ENCODE measurements around the gene ALAD. TPM values are rescaled to one million over a fixed set of nuclear protein-coding genes. Genes with fewer than 3 reads are reported as not detected.
"Not testable (repeated sequence)": the region's sequence is repeated elsewhere in the genome, so short reads cannot be mapped to it uniquely, and the experiment has no call there.

Gene ALAD
- total and polyA plus RNA-seq, 2 of the 13 experiments (the other 11 are each of a cell fraction or from before 2014, with no cell fraction given), result 21.8 to 30.1 TPM

DNA sequence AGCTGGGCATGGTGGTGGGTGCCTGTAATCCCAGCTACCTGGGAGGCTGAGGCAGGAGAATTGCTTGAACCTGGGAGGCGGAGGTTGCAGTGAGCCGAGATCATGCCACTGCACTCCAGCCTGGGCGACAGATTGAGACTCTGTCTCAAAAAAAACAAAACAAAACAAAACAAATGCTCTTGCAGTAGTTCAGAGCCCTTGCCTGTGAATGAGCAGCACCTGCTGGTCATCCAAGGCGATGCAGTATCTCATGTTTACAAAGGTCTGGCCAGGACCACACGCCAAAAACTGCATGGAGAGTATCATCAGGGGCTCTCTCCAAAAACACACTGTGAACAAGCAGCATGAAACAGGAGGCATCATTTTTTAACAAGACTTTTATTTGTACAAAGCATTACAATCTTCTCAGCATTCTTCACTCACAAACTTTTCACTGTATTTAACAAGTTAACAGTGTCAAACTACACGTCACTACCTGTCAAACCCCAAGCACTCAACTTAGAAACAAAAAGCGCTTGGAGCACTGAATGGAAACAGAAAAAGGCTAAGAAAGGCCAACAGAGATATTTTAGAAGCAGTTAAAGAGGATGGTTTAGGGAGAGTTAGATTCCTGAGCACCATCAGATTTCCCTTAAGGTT, 5.9 kb upstream of the ALAD start (continued):
- not testable (repeated sequence) for TF ChIP-seq GABPA (IDR thresholded peaks at IDR 0.05; ENCODE audit: low read depth, low read length)
- 0 out of 2 replicates have a peak, but pooled peaks have one; percentile 14 for TF ChIP-seq GABPA (CRISPR knock-in tag; IDR thresholded peaks at IDR 0.05; ENCODE audit: low read depth)
- TF ChIP-seq STAG1 (CRISPR knock-in tag; IDR thresholded peaks at IDR 0.05), result peak; percentile 95
- TF ChIP-seq, protein P1, sequence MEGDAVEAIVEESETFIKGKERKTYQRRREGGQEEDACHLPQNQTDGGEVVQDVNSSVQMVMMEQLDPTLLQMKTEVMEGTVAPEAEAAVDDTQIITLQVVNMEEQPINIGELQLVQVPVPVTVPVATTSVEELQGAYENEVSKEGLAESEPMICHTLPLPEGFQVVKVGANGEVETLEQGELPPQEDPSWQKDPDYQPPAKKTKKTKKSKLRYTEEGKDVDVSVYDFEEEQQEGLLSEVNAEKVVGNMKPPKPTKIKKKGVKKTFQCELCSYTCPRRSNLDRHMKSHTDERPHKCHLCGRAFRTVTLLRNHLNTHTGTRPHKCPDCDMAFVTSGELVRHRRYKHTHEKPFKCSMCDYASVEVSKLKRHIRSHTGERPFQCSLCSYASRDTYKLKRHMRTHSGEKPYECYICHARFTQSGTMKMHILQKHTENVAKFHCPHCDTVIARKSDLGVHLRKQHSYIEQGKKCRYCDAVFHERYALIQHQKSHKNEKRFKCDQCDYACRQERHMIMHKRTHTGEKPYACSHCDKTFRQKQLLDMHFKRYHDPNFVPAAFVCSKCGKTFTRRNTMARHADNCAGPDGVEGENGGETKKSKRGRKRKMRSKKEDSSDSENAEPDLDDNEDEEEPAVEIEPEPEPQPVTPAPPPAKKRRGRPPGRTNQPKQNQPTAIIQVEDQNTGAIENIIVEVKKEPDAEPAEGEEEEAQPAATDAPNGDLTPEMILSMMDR (CRISPR knock-in tag; IDR thresholded peaks at IDR 0.05), result peak; percentile 92
- TF ChIP-seq, protein P2, sequence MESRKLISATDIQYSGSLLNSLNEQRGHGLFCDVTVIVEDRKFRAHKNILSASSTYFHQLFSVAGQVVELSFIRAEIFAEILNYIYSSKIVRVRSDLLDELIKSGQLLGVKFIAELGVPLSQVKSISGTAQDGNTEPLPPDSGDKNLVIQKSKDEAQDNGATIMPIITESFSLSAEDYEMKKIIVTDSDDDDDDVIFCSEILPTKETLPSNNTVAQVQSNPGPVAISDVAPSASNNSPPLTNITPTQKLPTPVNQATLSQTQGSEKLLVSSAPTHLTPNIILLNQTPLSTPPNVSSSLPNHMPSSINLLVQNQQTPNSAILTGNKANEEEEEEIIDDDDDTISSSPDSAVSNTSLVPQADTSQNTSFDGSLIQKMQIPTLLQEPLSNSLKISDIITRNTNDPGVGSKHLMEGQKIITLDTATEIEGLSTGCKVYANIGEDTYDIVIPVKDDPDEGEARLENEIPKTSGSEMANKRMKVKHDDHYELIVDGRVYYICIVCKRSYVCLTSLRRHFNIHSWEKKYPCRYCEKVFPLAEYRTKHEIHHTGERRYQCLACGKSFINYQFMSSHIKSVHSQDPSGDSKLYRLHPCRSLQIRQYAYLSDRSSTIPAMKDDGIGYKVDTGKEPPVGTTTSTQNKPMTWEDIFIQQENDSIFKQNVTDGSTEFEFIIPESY (CRISPR knock-in tag; IDR thresholded peaks at IDR 0.05), result peak; percentile 73; the same call in 1 of the 2 replicates
- TF ChIP-seq, protein P3, sequence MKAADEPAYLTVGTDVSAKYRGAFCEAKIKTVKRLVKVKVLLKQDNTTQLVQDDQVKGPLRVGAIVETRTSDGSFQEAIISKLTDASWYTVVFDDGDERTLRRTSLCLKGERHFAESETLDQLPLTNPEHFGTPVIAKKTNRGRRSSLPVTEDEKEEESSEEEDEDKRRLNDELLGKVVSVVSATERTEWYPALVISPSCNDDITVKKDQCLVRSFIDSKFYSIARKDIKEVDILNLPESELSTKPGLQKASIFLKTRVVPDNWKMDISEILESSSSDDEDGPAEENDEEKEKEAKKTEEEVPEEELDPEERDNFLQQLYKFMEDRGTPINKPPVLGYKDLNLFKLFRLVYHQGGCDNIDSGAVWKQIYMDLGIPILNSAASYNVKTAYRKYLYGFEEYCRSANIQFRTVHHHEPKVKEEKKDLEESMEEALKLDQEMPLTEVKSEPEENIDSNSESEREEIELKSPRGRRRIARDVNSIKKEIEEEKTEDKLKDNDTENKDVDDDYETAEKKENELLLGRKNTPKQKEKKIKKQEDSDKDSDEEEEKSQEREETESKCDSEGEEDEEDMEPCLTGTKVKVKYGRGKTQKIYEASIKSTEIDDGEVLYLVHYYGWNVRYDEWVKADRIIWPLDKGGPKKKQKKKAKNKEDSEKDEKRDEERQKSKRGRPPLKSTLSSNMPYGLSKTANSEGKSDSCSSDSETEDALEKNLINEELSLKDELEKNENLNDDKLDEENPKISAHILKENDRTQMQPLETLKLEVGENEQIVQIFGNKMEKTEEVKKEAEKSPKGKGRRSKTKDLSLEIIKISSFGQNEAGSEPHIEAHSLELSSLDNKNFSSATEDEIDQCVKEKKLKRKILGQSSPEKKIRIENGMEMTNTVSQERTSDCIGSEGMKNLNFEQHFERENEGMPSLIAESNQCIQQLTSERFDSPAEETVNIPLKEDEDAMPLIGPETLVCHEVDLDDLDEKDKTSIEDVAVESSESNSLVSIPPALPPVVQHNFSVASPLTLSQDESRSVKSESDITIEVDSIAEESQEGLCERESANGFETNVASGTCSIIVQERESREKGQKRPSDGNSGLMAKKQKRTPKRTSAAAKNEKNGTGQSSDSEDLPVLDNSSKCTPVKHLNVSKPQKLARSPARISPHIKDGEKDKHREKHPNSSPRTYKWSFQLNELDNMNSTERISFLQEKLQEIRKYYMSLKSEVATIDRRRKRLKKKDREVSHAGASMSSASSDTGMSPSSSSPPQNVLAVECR (CRISPR knock-in tag; IDR thresholded peaks at IDR 0.05; ENCODE audit: borderline replicate concordance), result peak; percentile 31; the same call in 1 of the 2 replicates
- peak; percentile 97 for TF ChIP-seq SMC3 (IDR thresholded peaks at IDR 0.05; ENCODE audit: low read length)
- TF ChIP-seq, protein P4, sequence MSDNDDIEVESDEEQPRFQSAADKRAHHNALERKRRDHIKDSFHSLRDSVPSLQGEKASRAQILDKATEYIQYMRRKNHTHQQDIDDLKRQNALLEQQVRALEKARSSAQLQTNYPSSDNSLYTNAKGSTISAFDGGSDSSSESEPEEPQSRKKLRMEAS (IDR thresholded peaks at IDR 0.05), result 0 out of 2 replicates have a peak, but pooled peaks have one; percentile 17
- TF ChIP-seq, protein P5, sequence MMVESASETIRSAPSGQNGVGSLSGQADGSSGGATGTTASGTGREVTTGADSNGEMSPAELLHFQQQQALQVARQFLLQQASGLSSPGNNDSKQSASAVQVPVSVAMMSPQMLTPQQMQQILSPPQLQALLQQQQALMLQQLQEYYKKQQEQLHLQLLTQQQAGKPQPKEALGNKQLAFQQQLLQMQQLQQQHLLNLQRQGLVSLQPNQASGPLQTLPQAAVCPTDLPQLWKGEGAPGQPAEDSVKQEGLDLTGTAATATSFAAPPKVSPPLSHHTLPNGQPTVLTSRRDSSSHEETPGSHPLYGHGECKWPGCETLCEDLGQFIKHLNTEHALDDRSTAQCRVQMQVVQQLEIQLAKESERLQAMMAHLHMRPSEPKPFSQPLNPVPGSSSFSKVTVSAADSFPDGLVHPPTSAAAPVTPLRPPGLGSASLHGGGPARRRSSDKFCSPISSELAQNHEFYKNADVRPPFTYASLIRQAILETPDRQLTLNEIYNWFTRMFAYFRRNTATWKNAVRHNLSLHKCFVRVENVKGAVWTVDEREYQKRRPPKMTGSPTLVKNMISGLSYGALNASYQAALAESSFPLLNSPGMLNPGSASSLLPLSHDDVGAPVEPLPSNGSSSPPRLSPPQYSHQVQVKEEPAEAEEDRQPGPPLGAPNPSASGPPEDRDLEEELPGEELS (CRISPR knock-in tag; IDR thresholded peaks at IDR 0.05), result peak; percentile 54
- TF ChIP-seq MIXL1 (CRISPR knock-in tag; IDR thresholded peaks at IDR 0.05), result 0 out of 2 replicates have a peak, but pooled peaks have one; percentile 41
- TF ChIP-seq, protein P6, sequence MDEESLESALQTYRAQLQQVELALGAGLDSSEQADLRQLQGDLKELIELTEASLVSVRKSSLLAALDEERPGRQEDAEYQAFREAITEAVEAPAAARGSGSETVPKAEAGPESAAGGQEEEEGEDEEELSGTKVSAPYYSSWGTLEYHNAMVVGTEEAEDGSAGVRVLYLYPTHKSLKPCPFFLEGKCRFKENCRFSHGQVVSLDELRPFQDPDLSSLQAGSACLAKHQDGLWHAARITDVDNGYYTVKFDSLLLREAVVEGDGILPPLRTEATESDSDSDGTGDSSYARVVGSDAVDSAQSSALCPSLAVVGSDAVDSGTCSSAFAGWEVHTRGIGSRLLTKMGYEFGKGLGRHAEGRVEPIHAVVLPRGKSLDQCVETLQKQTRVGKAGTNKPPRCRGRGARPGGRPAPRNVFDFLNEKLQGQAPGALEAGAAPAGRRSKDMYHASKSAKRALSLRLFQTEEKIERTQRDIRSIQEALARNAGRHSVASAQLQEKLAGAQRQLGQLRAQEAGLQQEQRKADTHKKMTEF (CRISPR knock-in tag; IDR thresholded peaks at IDR 0.05), result 0 out of 2 replicates have a peak, but pooled peaks have one; percentile 28
- TF ChIP-seq IRF2 (CRISPR knock-in tag; IDR thresholded peaks at IDR 0.05), result 0 out of 2 replicates have a peak, but pooled peaks have one; percentile 53
- peak; percentile 52; the same call in 1 of the 2 replicates for TF ChIP-seq GATAD1 (CRISPR knock-in tag; IDR thresholded peaks at IDR 0.05)
- TF ChIP-seq FOXA3 (CRISPR knock-in tag; IDR thresholded peaks at IDR 0.05), result peak; percentile 89
- 0 out of 2 replicates have a peak, but pooled peaks have one; percentile 23 for TF ChIP-seq TARDBP (CRISPR knock-in tag; IDR thresholded peaks at IDR 0.05)
- peak; percentile 45; the same call in 1 of the 2 replicates for TF ChIP-seq REPIN1 (CRISPR knock-in tag; IDR thresholded peaks at IDR 0.05; ENCODE audit: borderline replicate concordance, low read depth)
- peak; percentile 73; the same call in 1 of the 2 replicates for TF ChIP-seq FOXK1 (CRISPR knock-in tag; IDR thresholded peaks at IDR 0.05; ENCODE audit: borderline replicate concordance, low read depth)
- TF ChIP-seq THAP11 (CRISPR knock-in tag; IDR thresholded peaks at IDR 0.05), result peak; percentile 42; the same call in 1 of the 2 replicates

All from HepG2 (cell line).